Neural cell (in vitro differentiated cells): ENCODE data around the gene SNX15. TPM values are rescaled to one million over a fixed set of nuclear protein-coding genes. Genes with fewer than 3 reads are reported as not detected.

Experiments used
- H2AFZ ChIP-seq: fragments of 200-600, 300-800 bp; sonication (generic), shearing (Covaris generic); 2 replicates; pipeline ENCODE4 v1.6.0; 2014; ENCODE audit warnings: low read depth, mild to moderate bottlenecking, antibody characterized with exemption, low read length, moderate library complexity
- H3F3A ChIP-seq: fragments of 200-600 bp; shearing (Covaris generic); 2 replicates; pipeline ENCODE4 v1.6.1; 2016; ENCODE audit warnings: mild to moderate bottlenecking, moderate library complexity, mixed read lengths, antibody characterized with exemption, low read length; ENCODE audit not compliant: insufficient read depth, poor library complexity, severe bottlenecking
- H3K27ac ChIP-seq: fragments of 200-600, 300-800 bp; sonication (generic), shearing (Covaris generic); 2 replicates; pipeline ENCODE4 v1.5.1; 2014; ENCODE audit warnings: mild to moderate bottlenecking, low read length, moderate library complexity
- H3K27me3 ChIP-seq: fragments of 300-800, 200-600 bp; sonication (generic), shearing (Covaris generic); 2 replicates; pipeline ENCODE4 v1.6.0; 2014; ENCODE audit warnings: mild to moderate bottlenecking, low read depth, low read length, moderate library complexity; ENCODE audit not compliant: insufficient read depth
- H3K36me3 ChIP-seq: fragments of 300-800, 200-600 bp; sonication (generic), shearing (Covaris generic); 2 replicates; pipeline ENCODE4 v1.5.1; 2014; ENCODE audit warnings: mild to moderate bottlenecking, antibody characterized with exemption, low read length, moderate library complexity; ENCODE audit not compliant: insufficient read depth
- H3K4me2 ChIP-seq: fragments of 300-800, 200-600 bp; sonication (generic), shearing (Covaris generic); 2 replicates; pipeline ENCODE4 v1.6.0; 2014; ENCODE audit warnings: mild to moderate bottlenecking, low read length
- H3K4me3 ChIP-seq: fragments of 300-800, 200-600 bp; sonication (generic), shearing (Covaris generic); 2 replicates; pipeline ENCODE4 v1.5.1; 2014; ENCODE audit warnings: mild to moderate bottlenecking, low read length, moderate library complexity
- H3K79me2 ChIP-seq: fragments of 200-600 bp; shearing (Covaris generic); replicated peaks from 2 replicates; pipeline ENCODE4 v1.6.0; 2014; ENCODE audit warnings: mild to moderate bottlenecking, low read length, moderate library complexity; ENCODE audit not compliant: insufficient read depth
- H3K9ac ChIP-seq: fragments of 300-800, 200-600 bp; sonication (generic), shearing (Covaris generic); 2 replicates; pipeline ENCODE4 v1.6.1; 2016; ENCODE audit warnings: mild to moderate bottlenecking, low read length, mixed read lengths
- H3K9me2 ChIP-seq: fragments of 200-600 bp; shearing (Covaris generic); 2 replicates; pipeline ENCODE4 v1.6.1; 2016; ENCODE audit warnings: mild to moderate bottlenecking, low read length, mixed read lengths; ENCODE audit not compliant: insufficient read depth
- H3K9me3 ChIP-seq: fragments of 200-600, 300-800 bp; sonication (generic), shearing (Covaris generic); 2 replicates; pipeline ENCODE4 v1.6.1; 2016; ENCODE audit warnings: mild to moderate bottlenecking, mixed run types, low read length, moderate library complexity, mixed read lengths
- H4K20me1 ChIP-seq: fragments of 200-600 bp; shearing (Covaris generic); 2 replicates; pipeline ENCODE4 v1.6.1; 2016; ENCODE audit warnings: mild to moderate bottlenecking, mixed run types; ENCODE audit not compliant: insufficient read depth
- CTCF ChIP-seq: fragments of 450-650 bp; IDR thresholded peaks from 2 replicates; pipeline ENCODE4 v1.5.1; 2014; ENCODE audit warnings: antibody characterized with exemption, mild to moderate bottlenecking, moderate library complexity; ENCODE audit not compliant: poor library complexity, severe bottlenecking
- EP300 ChIP-seq: fragments of 450-650 bp; conservative IDR thresholded peaks from 2 replicates; pipeline ENCODE4 v1.6.1; 2014; ENCODE audit warnings: antibody characterized with exemption, mild to moderate bottlenecking, moderate library complexity; ENCODE audit not compliant: poor library complexity, severe bottlenecking
- EZH2 ChIP-seq: fragments of 200-600, 300-800 bp; shearing (Covaris generic), sonication (generic); IDR thresholded peaks from 2 replicates; pipeline ENCODE4 v1.6.1; 2014; ENCODE audit warnings: antibody characterized with exemption, low read length, borderline replicate concordance, mild to moderate bottlenecking; ENCODE audit not compliant: insufficient read depth, poor library complexity, severe bottlenecking
- MXI1 ChIP-seq: fragments of 450-650 bp; conservative IDR thresholded peaks from 2 replicates; pipeline ENCODE4 v1.6.1; 2014; ENCODE audit warnings: antibody characterized with exemption, mild to moderate bottlenecking; ENCODE audit not compliant: poor library complexity, severe bottlenecking
- POLR2AphosphoS5 ChIP-seq: IDR thresholded peaks from 2 replicates; pipeline ENCODE4 v1.6.1; 2012
- RAD21 ChIP-seq: fragments of 450-650 bp; conservative IDR thresholded peaks from 2 replicates; pipeline ENCODE4 v1.6.1; 2014; ENCODE audit warnings: antibody characterized with exemption, mild to moderate bottlenecking, moderate library complexity
- REST ChIP-seq: IDR thresholded peaks from 2 replicates; pipeline ENCODE4 v1.6.1; 2012; ENCODE audit warnings: borderline replicate concordance
- SMC3 ChIP-seq: fragments of 450-650 bp; conservative IDR thresholded peaks from 2 replicates; pipeline ENCODE4 v1.6.1; 2014; ENCODE audit warnings: antibody characterized with exemption, mild to moderate bottlenecking, moderate library complexity; ENCODE audit not compliant: poor library complexity
- TAF1 ChIP-seq: IDR thresholded peaks from 2 replicates; pipeline ENCODE4 v1.6.1; 2012; ENCODE audit warnings: low read depth
- polyA plus RNA-seq: library from polyadenylated mRNA; depleted of rRNA; stranded (reverse); fragments of >200 nt; gene quantifications from 2 replicates; pipeline ENCODE4 v1.2.3, GENCODE V29; 2014

SNX15 gene
- polyA plus RNA-seq, 1 donor from 2014 or later: 11.2 TPM

GRCh38 chr11:65043881-65044501 is 16.8 kb downstream of the SNX15 start:
- no peaks in the 10 kb centered on the region for H4K20me1 ChIP-seq
- no peaks in the 10 kb centered on the region for H3K27me3 ChIP-seq

GRCh38 chr11:65045061-65045460 is 17.8 kb downstream of the SNX15 start:
- Histone ChIP-seq H3K27me3 (no peaks in the 10 kb centered on the region), H3K27ac (no peak overlapping the region), H3K9me2 (no peaks in the 10 kb centered on the region), H2AFZ (no peak overlapping the region), H3K79me2 (peaks cover 9% of the 10 kb centered on the region), H3K9me3 (no peaks in the 10 kb centered on the region), H4K20me1 (no peaks in the 10 kb centered on the region), H3K9ac (no peak overlapping the region), H3K4me2 (no peak overlapping the region), H3F3A (no peaks in the 10 kb centered on the region), H3K4me3 (no peak overlapping the region), H3K36me3 (no peaks in the 10 kb centered on the region)
- TF ChIP-seq REST (no peak), TAF1 (no peak), EP300 (no peak), SMC3 (no peak), CTCF (no peak), RAD21 (no peak)

More at GRCh38 chr11:65043881-65044501, 16.8 kb downstream of the SNX15 start:
- no peak overlapping the region for H3K27ac ChIP-seq
- H3F3A ChIP-seq: no peaks in the 10 kb centered on the region
- H3K9me2 ChIP-seq: no peaks in the 10 kb centered on the region
- no peak overlapping the region for H3K9ac ChIP-seq
- no peak overlapping the region for H2AFZ ChIP-seq
- H3K4me2 ChIP-seq: no peak overlapping the region
- no peaks in the 10 kb centered on the region for H3K36me3 ChIP-seq
- no peak overlapping the region for H3K4me3 ChIP-seq
- peaks cover 9% of the 10 kb centered on the region for H3K79me2 ChIP-seq
- TF ChIP-seq MXI1: no peak
- TF ChIP-seq TAF1: no peak
- no peak for TF ChIP-seq EZH2
- no peak for TF ChIP-seq RAD21
- TF ChIP-seq EP300: no peak
- no peak for TF ChIP-seq REST
- TF ChIP-seq SMC3: no peak
- TF ChIP-seq POLR2AphosphoS5: no peak
- TF ChIP-seq CTCF: no peak
- no peaks in the 10 kb centered on the region for H3K9me3 ChIP-seq
